HepG2 (cell line): ENCODE results near the gene VKORC1L1. TPM values are rescaled to one million over a fixed set of nuclear protein-coding genes. Genes with fewer than 3 reads are reported as not detected.

Experiments used
- ATAC-seq: fragments of 200-7000 bp; cut with Tn5 transposase; 3 replicates; pipeline ENCODE4 v1.9.1; 2020; ENCODE audit warnings: mild to moderate bottlenecking, moderate library complexity
- BruUV-seq: library from RNA; stranded (reverse); fragments of 400-500 nt; replicated peaks from 2 replicates; lab custom pipeline; 2021; lab: Mats Ljungman, UMichigan
- CTCF ChIA-PET: fragments of 300-600 bp; formaldehyde crosslinking; extraction: SDS; loops from one replicate; lab custom pipeline; 2021; ENCODE audit warnings: low total read pairs, inconsistent platforms, low intra/inter-chr PET ratio; lab: Yijun Ruan, JAX
- POLR2A ChIA-PET: fragments of 350-600 bp; sonication (Branson Sonifier 250); formaldehyde crosslinking; loops from one replicate; lab custom pipeline; 2020; ENCODE audit warnings: antibody characterized with exemption, inconsistent platforms; lab: Yijun Ruan, JAX
- DNase-seq: peaks from one replicate; pipeline ENCODE4 v3.0.0-alpha.2; 2015; ENCODE audit warnings: low spot score
- FAIRE-seq: peaks from 3 replicates; lab custom pipeline; 2011; peaks lifted over from hg19 to GRCh38; lab: Jason Lieb, UNC
- H2AFZ ChIP-seq: one replicate; pipeline ENCODE4 v1.6.1; 2011; ENCODE audit warnings: low read length, inconsistent platforms
- H3K27ac ChIP-seq: fragments of 300-600 bp; 3 replicates; pipeline ENCODE4 v1.8.0; 2011; ENCODE audit warnings: mixed run types, mild to moderate bottlenecking, mixed read lengths, low read length, inconsistent platforms; ENCODE audit not compliant: insufficient read depth; ENCODE audit errors: extremely low read length
- H3K27me3 ChIP-seq, 2 experiments: fragments of 200-600 bp in 1 of 2; 2 replicates in 1 of 2; 3 replicates in 1 of 2; pipeline versions ENCODE4 v1.6.0 to v1.8.0; 2011; ENCODE audit warnings: low read length in 2 of 2, mild to moderate bottlenecking in 2 of 2, moderate library complexity in 2 of 2, inconsistent platforms in 1 of 2; ENCODE audit not compliant: insufficient read depth in 2 of 2, control insufficient read depth in 1 of 2
- H3K36me3 ChIP-seq, 2 experiments: fragments of 200-600 bp in 1 of 2; replicated peaks in 1 of 2; 2 replicates in 1 of 2; 3 replicates in 1 of 2; pipeline versions ENCODE4 v1.5.1 to v1.8.0; 2011; ENCODE audit warnings: low read length in 2 of 2, inconsistent platforms in 1 of 2; ENCODE audit not compliant: insufficient read depth in 2 of 2, control insufficient read depth in 1 of 2
- H3K4me1 ChIP-seq: 2 replicates; pipeline ENCODE4 v1.5.1; 2012; ENCODE audit warnings: low read length, inconsistent platforms; ENCODE audit not compliant: insufficient read depth
- H3K4me2 ChIP-seq: 2 replicates; pipeline ENCODE4 v1.6.0; 2011; ENCODE audit warnings: low read depth, low read length, inconsistent platforms
- H3K4me3 ChIP-seq, 3 experiments: fragments of 200-600 bp in 1 of 3; sonication (generic), shearing (Covaris generic) in 1 of 3; replicated peaks in 1 of 3; 2 replicates each; pipeline ENCODE4 v1.5.1; 2011 to 2016; ENCODE audit warnings: low read length in 3 of 3, inconsistent platforms in 2 of 3, low read depth in 2 of 3, mild to moderate bottlenecking in 2 of 3, control low read depth in 1 of 3, mixed read lengths in 1 of 3; ENCODE audit not compliant: insufficient read depth in 1 of 3
- H3K79me2 ChIP-seq: one replicate; pipeline ENCODE4 v1.6.1; 2011; ENCODE audit warnings: low read length, inconsistent platforms; ENCODE audit not compliant: insufficient read depth
- H3K9ac ChIP-seq: 2 replicates; pipeline ENCODE4 v1.6.0; 2011; ENCODE audit warnings: mild to moderate bottlenecking, low read depth, low read length, inconsistent platforms; ENCODE audit not compliant: insufficient read depth
- H3K9me3 ChIP-seq: 2 replicates; pipeline ENCODE4 v1.5.1; 2012; ENCODE audit warnings: mild to moderate bottlenecking, low read length
- H4K20me1 ChIP-seq: 2 replicates; pipeline ENCODE4 v1.6.0; 2011; ENCODE audit warnings: inconsistent platforms, mild to moderate bottlenecking, low read length, moderate library complexity; ENCODE audit not compliant: insufficient read depth
- CAMTA2 ChIP-seq: sonication (generic); formaldehyde crosslinking; IDR thresholded peaks from 2 replicates; pipeline ENCODE4 v1.4.0; 2020; ENCODE audit warnings: mild to moderate bottlenecking, missing genetic modification reagents, borderline replicate concordance
- CCAR2 ChIP-seq: fragments of 200-400 bp; formaldehyde crosslinking; optimal IDR thresholded peaks from 2 replicates; pipeline ENCODE3; 2018; ENCODE audit warnings: low read depth, mild to moderate bottlenecking, low read length, moderate library complexity
- EED ChIP-seq: sonication (generic); formaldehyde crosslinking; IDR thresholded peaks from 2 replicates; pipeline ENCODE4 v1.5.0; 2020; ENCODE audit warnings: mild to moderate bottlenecking, missing genetic modification reagents
- HOXA5 ChIP-seq: sonication (generic); formaldehyde crosslinking; IDR thresholded peaks from 2 replicates; pipeline ENCODE4 v1.4.0; 2020; ENCODE audit warnings: missing genetic modification reagents
- IRX3 ChIP-seq: sonication (generic); formaldehyde crosslinking; IDR thresholded peaks from 2 replicates; pipeline ENCODE4 v1.8.1; 2023; ENCODE audit warnings: mild to moderate bottlenecking, low read depth, missing genetic modification reagents, borderline replicate concordance
- MAF1 ChIP-seq: sonication (generic); formaldehyde crosslinking; IDR thresholded peaks from 2 replicates; pipeline ENCODE4 v1.5.0; 2020; ENCODE audit warnings: missing genetic modification reagents, borderline replicate concordance
- MYNN ChIP-seq: sonication (generic); formaldehyde crosslinking; IDR thresholded peaks from 2 replicates; pipeline ENCODE4 v1.4.0; 2020; ENCODE audit warnings: mild to moderate bottlenecking, low read depth, missing genetic modification reagents
- PHF8 ChIP-seq: sonication (generic); formaldehyde crosslinking; IDR thresholded peaks from 2 replicates; pipeline ENCODE4 v1.5.0; 2020; ENCODE audit warnings: missing genetic modification reagents
- RARA ChIP-seq: IDR thresholded peaks from 2 replicates; pipeline ENCODE4 v1.6.1; 2016; ENCODE audit warnings: missing genetic modification reagents, missing compliant biosample characterization
- SUZ12 ChIP-seq: fragments of 150-350 bp; IDR thresholded peaks from 2 replicates; pipeline ENCODE4 v1.6.1; 2014; ENCODE audit warnings: low read depth, low read length
- TCF7L2 ChIP-seq: IDR thresholded peaks from 2 replicates; pipeline ENCODE4 v1.6.1; 2011; ENCODE audit warnings: mild to moderate bottlenecking, low read depth, low read length, moderate library complexity
- TEAD2 ChIP-seq: sonication (generic); formaldehyde crosslinking; IDR thresholded peaks from 2 replicates; pipeline ENCODE4 v1.9.0; 2021; ENCODE audit warnings: missing genetic modification reagents
- TMF1 ChIP-seq: sonication (generic); formaldehyde crosslinking; IDR thresholded peaks from 2 replicates; pipeline ENCODE4 v1.8.1; 2022; ENCODE audit warnings: low read depth, missing genetic modification reagents
- ZBTB1 ChIP-seq: sonication (generic); formaldehyde crosslinking; IDR thresholded peaks from 2 replicates; pipeline ENCODE4 v1.4.0; 2020; ENCODE audit warnings: missing genetic modification reagents, borderline replicate concordance
- ZBTB38 ChIP-seq: sonication (generic); formaldehyde crosslinking; IDR thresholded peaks from 2 replicates; pipeline ENCODE4 v1.5.1; 2020; ENCODE audit warnings: mild to moderate bottlenecking, missing genetic modification reagents
- ZNF232 ChIP-seq: sonication (generic); formaldehyde crosslinking; IDR thresholded peaks from 2 replicates; pipeline ENCODE4 v1.4.0; 2020; ENCODE audit warnings: missing genetic modification reagents, borderline replicate concordance
- ZNF296 ChIP-seq: sonication (generic); formaldehyde crosslinking; conservative IDR thresholded peaks from 2 replicates; pipeline ENCODE4 v1.5.0; 2020; ENCODE audit warnings: mild to moderate bottlenecking, missing genetic modification reagents
- ZNF3 ChIP-seq: IDR thresholded peaks from 2 replicates; pipeline ENCODE4 v1.7.0; 2017; ENCODE audit warnings: inconsistent platforms
- ZNF687 ChIP-seq: sonication (generic); formaldehyde crosslinking; IDR thresholded peaks from 2 replicates; pipeline ENCODE4 v1.5.1; 2020; ENCODE audit warnings: mild to moderate bottlenecking, missing genetic modification reagents, moderate library complexity
- ZNF83 ChIP-seq: sonication (generic); formaldehyde crosslinking; IDR thresholded peaks from 2 replicates; pipeline ENCODE4 v1.4.0; 2020; ENCODE audit warnings: missing genetic modification reagents, mild to moderate bottlenecking, borderline replicate concordance
- WGBS: methylation state at CpG from one replicate; pipeline ENCODE4 v1.1.6; 2017; ENCODE audit warnings: low lambda C conversion rate; 5-methylcytosine and 5-hydroxymethylcytosine counted together
- in situ Hi-C: cut with HindIII; loops from 2 replicates; pipeline ENCODE4 v1.10.0; 2017; ENCODE audit warnings: low pct_unique_long_range_greater_than_20kb; ENCODE audit not compliant: extremely low pct_ligation_motif_present
- intact Hi-C: fragments of 100-400 bp; cut with micrococcal nuclease; formaldehyde crosslinking; loops from one replicate; pipeline ENCODE4 v1.10.0; 2022; ENCODE audit not compliant: unreplicated experiment
- polyA plus RNA-seq, 8 experiments: library from polyadenylated mRNA; depleted of rRNA in 3 of 8; stranded (reverse) in 7 of 8; unstranded in 1 of 8; fragments of >200 nt; fragmentation: Illumina TruSeq in 4 of 8; extraction: Trizol in 4 of 8; gene quantifications; 2 replicates each; pipeline versions ENCODE4 v1.2.1 to v1.2.3, GENCODE V29; 2011 to 2016; ENCODE audit warnings: low read depth in 4 of 8, missing spikeins in 1 of 8, mixed read lengths in 1 of 8; ENCODE audit not compliant: insufficient read depth in 1 of 8
- total RNA-seq, 5 experiments: library from RNA; depleted of rRNA; stranded (reverse); fragments of >200 nt; fragmentation: Illumina TruSeq; extraction: Trizol; gene quantifications; 2 replicates each; pipeline ENCODE4 v1.2.3, GENCODE V29; 2016; ENCODE audit warnings: low read depth in 1 of 5

The VKORC1L1 gene
- total and polyA plus RNA-seq, 2 of the 13 experiments (the other 11 are each of a cell fraction or from before 2014, with no cell fraction given), result 13.9 to 16.5 TPM

GRCh38 chr7:65980478-65981250 lies 107.8 kb downstream of the VKORC1L1 start:
- FAIRE-seq, result no peak

More at GRCh38 chr7:65980478-65981250, 107.8 kb downstream of the VKORC1L1 start:
- 53% methylated on average over 5 of the region's 11 CpGs for WGBS
- peak overlapping the region; percentile 87 for H3K4me2 ChIP-seq
- peaks cover 8% of the 10 kb centered on the region for H3K79me2 ChIP-seq
- intact Hi-C loops, result no loop called here
- peak overlapping the region; percentile 32 to 86 (median 78); a peak in 5 of 6 replicates for H3K4me3 ChIP-seq
- in situ Hi-C loops, result no loop called here
- no peaks in the 10 kb centered on the region for H3K9me3 ChIP-seq
- peaks cover 1 to 10% of the 10 kb centered on the region in 2 experiments; a peak in 3 of 5 replicates for H3K36me3 ChIP-seq
- peak; percentile 18 for ATAC-seq
- H3K27ac ChIP-seq, result no peak overlapping the region
- BruUV-seq, result no TSS peak
- peaks cover 29% of the 10 kb centered on the region for H3K4me1 ChIP-seq
- POLR2A ChIA-PET, result no interaction called here
- H4K20me1 ChIP-seq, result no peaks in the 10 kb centered on the region
- CTCF ChIA-PET, result no interaction called here
- TF ChIP-seq PHF8 (CRISPR knock-in tag), result no peak
- no peak for TF ChIP-seq IRX3 (CRISPR knock-in tag)
- TF ChIP-seq ZNF3 (CRISPR knock-in tag), result no peak
- TF ChIP-seq ZBTB38 (CRISPR knock-in tag), result peak; percentile 53; the same call in 1 of the 2 replicates
- no peak for TF ChIP-seq EED (CRISPR knock-in tag)
- peak; percentile 13 for TF ChIP-seq ZNF687 (CRISPR knock-in tag)
- no peak for TF ChIP-seq TMF1 (CRISPR knock-in tag)
- TF ChIP-seq ZNF83 (CRISPR knock-in tag), result no peak
- TF ChIP-seq TEAD2, result no peak
- TF ChIP-seq ZNF232 (CRISPR knock-in tag), result no peak
- TF ChIP-seq ZBTB1 (CRISPR knock-in tag), result no peak
- TF ChIP-seq MAF1 (CRISPR knock-in tag), result no peak
- TF ChIP-seq SUZ12, result no peak
- no peak for TF ChIP-seq CCAR2
- no peak for TF ChIP-seq ZNF296 (CRISPR knock-in tag)
- no peak for TF ChIP-seq MYNN (CRISPR knock-in tag)
- TF ChIP-seq CAMTA2 (CRISPR knock-in tag), result no peak
- TF ChIP-seq RARA, result 0 out of 2 replicates have a peak, but pooled peaks have one; percentile 26
- no peak for TF ChIP-seq HOXA5 (CRISPR knock-in tag)
- no peak for TF ChIP-seq TCF7L2
- H3K27me3 ChIP-seq, result no peaks in the 10 kb centered on the region
- H3K9ac ChIP-seq, result peak overlapping the region; percentile 92
- H2AFZ ChIP-seq, result no peak overlapping the region
- no peak for DNase-seq
